ENCODE data around the gene NRG4. TPM values are rescaled to one million over a fixed set of nuclear protein-coding genes. Genes with fewer than 3 reads are reported as not detected.
"Not testable (repeated sequence)": the region's sequence is repeated elsewhere in the genome, so short reads cannot be mapped to it uniquely, and the experiment has no call there.

Gene NRG4
- total RNA-seq, 1 donor from 2014 or later = 2.2 TPM

- peaks cover 48% of the 10 kb centered on the region for H3K36me3 ChIP-seq
- no peak for ATAC-seq
- intact Hi-C loops (cut with DNase I) = no loop called here
These were observed 92.1 kb downstream of the NRG4 start for GRCh38 chr15:75920079-75920478.

GRCh38 chr15:75918135-75918534 is 94.1 kb downstream of the NRG4 start:
- Histone ChIP-seq H3K4me3 (no peak overlapping the region), H3K4me1 (peaks cover 11% of the 10 kb centered on the region), H3K27me3 (ENCODE audit: low read depth) (no peaks in the 10 kb centered on the region), H3K27ac (no peak overlapping the region), H3K36me3 (peaks cover 67% of the 10 kb centered on the region), H3K9me3 (no peaks in the 10 kb centered on the region)
- ATAC-seq (no peak), DNase-seq (no peak)
- intact Hi-C loops (cut with DNase I) = no loop called here
- TF ChIP-seq, protein P1, sequence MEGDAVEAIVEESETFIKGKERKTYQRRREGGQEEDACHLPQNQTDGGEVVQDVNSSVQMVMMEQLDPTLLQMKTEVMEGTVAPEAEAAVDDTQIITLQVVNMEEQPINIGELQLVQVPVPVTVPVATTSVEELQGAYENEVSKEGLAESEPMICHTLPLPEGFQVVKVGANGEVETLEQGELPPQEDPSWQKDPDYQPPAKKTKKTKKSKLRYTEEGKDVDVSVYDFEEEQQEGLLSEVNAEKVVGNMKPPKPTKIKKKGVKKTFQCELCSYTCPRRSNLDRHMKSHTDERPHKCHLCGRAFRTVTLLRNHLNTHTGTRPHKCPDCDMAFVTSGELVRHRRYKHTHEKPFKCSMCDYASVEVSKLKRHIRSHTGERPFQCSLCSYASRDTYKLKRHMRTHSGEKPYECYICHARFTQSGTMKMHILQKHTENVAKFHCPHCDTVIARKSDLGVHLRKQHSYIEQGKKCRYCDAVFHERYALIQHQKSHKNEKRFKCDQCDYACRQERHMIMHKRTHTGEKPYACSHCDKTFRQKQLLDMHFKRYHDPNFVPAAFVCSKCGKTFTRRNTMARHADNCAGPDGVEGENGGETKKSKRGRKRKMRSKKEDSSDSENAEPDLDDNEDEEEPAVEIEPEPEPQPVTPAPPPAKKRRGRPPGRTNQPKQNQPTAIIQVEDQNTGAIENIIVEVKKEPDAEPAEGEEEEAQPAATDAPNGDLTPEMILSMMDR (IDR thresholded peaks at IDR 0.05) = no peak

More at GRCh38 chr15:75920079-75920478, 92.1 kb downstream of the NRG4 start:
- no peaks in the 10 kb centered on the region for H3K27me3 ChIP-seq (ENCODE audit: low read depth)
- no peaks in the 10 kb centered on the region for H3K9me3 ChIP-seq
- H3K27ac ChIP-seq = no peak overlapping the region
- no peak overlapping the region for H3K4me3 ChIP-seq
- DNase-seq = no peak
- TF ChIP-seq, protein P1 (IDR thresholded peaks at IDR 0.05) = no peak
- H3K4me1 ChIP-seq = peaks cover 11% of the 10 kb centered on the region

DNA sequence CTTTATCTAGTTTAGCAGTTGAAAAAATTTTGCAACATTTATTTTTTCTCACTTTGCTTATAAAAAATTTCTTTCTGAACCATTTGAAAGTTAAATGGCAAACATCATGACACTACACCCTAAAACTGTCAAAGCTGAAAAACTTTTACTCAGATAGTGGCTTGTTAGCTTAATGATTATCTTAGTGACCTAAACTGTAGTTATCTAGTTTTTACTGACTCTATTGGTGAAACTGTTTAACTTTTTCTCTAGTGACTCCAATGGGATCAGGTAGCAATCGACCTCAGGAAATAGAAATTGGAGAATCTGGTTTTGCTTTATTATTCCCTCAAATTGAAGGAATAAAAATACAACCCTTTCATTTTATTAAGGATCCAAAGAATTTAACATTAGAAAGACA is 95.2 kb downstream of the NRG4 start:
- no peaks in the 10 kb centered on the region for H3K9me3 ChIP-seq
- peaks cover 70% of the 10 kb centered on the region for H3K36me3 ChIP-seq
- DNase-seq (no peak), ATAC-seq (no peak)
- H3K4me1 ChIP-seq = peaks cover 1% of the 10 kb centered on the region
- H3K4me3 ChIP-seq = no peak overlapping the region
- no peak overlapping the region for H3K27ac ChIP-seq
- H3K27me3 ChIP-seq (ENCODE audit: low read depth) = no peaks in the 10 kb centered on the region
- TF ChIP-seq, protein P1 (IDR thresholded peaks at IDR 0.05) = no peak
- intact Hi-C loops (cut with DNase I) = no loop called here

DNA sequence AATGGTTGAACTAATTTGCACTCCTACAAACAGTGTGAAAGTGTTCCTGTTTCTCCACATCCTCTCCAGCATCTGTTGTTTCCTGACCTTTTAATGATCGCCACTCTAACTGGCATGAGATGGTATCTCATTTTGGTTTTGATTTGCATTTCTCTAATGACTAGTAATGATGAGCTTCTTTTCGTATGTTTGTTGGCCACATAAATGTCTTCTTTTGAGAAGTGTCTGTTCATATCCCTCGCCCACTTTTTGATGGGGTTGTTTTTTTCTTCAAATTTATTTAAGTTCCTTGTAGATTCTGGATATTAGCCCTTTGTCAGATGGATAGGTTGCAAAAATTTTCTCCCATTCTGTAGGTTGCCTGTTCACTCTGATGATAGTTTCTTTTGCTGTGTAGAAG is 101.9 kb downstream of the NRG4 start:
- DNase-seq; H3K27ac ChIP-seq; H3K4me1 ChIP-seq; H3K9me3 ChIP-seq; intact Hi-C loops (cut with DNase I); ATAC-seq; H3K4me3 ChIP-seq; H3K27me3 ChIP-seq (ENCODE audit: low read depth): not testable (repeated sequence)
- peaks cover 39% of the 10 kb centered on the region for H3K36me3 ChIP-seq

DNA sequence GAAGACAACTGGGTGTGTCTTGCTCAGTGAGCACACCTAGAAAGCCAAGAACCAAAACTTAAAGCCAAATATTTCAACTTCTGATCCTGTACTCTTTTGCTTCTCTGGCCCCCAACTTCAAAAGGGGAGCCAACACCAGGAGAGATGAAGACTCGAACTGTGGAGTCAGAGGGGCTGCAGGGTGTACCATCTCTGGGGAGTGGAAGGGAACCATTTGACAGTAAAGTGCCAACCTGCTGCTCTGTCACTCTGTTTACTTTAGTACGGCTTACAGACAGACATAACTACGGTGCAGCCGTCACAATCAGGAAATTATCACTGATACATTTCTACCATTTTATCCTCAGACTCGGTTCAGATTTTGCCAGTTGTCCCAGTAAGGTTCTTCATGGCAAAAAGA is 107.0 kb downstream of the NRG4 start:
- TF ChIP-seq, protein P1 (IDR thresholded peaks at IDR 0.05) = no peak
- Histone ChIP-seq H3K27ac (no peak overlapping the region), H3K4me1 (peaks cover 21% of the 10 kb centered on the region), H3K9me3 (no peaks in the 10 kb centered on the region), H3K4me3 (no peak overlapping the region), H3K27me3 (ENCODE audit: low read depth) (no peaks in the 10 kb centered on the region), H3K36me3 (peaks cover 17% of the 10 kb centered on the region)
- intact Hi-C loops (cut with DNase I) = no loop called here
- DNase-seq (no peak), ATAC-seq (no peak)

DNA sequence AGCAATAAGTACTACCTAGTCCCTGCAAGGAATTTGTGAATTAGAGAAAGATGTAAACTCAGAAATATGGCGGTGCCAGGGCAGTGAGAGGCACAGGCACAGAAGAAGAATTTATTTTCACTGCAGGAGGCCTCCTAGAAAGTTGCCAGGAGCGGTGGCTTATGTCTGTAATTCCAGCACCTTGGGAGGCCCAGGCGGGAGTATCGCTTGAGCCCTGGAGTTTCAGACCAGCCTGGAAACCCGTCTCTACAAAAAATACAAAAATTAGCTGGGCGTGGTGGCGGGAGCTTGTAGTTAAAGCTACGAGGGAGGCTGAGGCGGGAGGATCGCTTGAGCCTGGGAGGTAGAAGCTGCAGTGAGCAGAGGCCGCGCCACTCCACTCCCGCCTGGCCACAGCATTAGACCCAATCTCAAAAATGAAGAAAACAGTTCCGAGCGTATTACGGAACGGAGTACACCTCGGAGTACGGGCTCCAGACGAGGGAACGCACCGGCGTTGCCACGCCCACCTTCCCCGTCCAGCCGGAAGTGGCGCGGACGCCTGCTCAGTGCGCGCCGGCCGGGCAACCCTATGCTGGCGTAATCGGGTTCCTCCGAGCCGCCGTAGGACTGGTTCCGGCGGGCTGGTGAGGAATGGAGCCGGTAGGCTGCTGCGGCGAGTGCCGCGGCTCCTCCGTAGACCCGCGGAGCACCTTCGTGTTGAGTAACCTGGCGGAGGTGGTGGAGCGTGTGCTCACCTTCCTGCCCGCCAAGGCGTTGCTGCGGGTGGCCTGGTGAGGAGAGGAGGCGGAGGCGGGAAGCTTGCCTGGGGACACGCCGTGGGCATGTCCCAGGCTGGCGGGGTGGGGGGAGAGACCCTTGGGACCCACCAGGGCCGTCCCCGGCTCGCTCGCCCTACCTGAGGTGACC is 108.6 kb downstream of the NRG4 start, which contains the start of gene FBXO22:
TSS of gene FBXO22 (plus strand) at position 548 of the 909 bp plus-strand sequence. CDS start at position 634, 86 bp downstream.
- H3K27me3 ChIP-seq (ENCODE audit: low read depth) = no peaks in the 10 kb centered on the region
- peaks cover 23% of the 10 kb centered on the region for H3K36me3 ChIP-seq
- TF ChIP-seq, protein P1 (IDR thresholded peaks at IDR 0.05) = no peak
- ATAC-seq (peak; percentile 100), DNase-seq (peak; percentile 96)
- H3K27ac ChIP-seq = peak within 1 kb of the TSS; percentile 83
- no peaks in the 10 kb centered on the region for H3K9me3 ChIP-seq
- peak within 1 kb of the TSS; percentile 79 for H3K4me3 ChIP-seq
- peaks cover 21% of the 10 kb centered on the region for H3K4me1 ChIP-seq
- intact Hi-C loops (cut with DNase I) = no loop called here
